Activated T-cell treated with anti-CD3 and anti-CD28 coated beads for 24 hours (primary cell): ENCODE results near the gene FHIT.
A peak's percentile ranks its signal among the peaks of the same experiment; 100 is the strongest.

Experiments
- DNase-seq: peaks from one replicate; pipeline ENCODE4 v3.0.0-alpha.2; 2020; ENCODE audit warnings: low read depth

The FHIT gene

GRCh38 chr3:60102154-60102553, 1149.1 kb downstream of the FHIT start:
- DNase-seq, result no peak

- no peak for DNase-seq
These were observed 1149.6 kb downstream of the FHIT start for GRCh38 chr3:60101621-60102020.

DNA sequence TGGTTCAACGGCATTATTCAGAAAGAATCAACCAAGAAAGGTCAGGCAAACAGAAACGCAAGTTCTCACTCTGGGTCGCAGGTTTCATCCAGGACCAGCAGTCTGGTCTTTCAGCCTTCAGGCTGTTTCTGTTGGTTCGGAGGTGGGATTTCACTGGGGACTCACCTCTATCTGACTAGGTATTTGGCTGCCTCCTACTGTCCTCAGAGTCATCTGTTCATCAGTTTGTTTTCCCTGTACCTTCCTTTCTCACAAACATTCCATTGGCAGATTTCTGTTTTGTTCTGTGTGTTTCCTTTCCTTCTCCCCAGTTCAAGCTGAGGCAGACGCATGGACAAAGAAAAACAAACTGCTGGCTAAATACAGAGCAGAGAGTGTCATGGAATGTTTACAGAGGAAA, 1154.8 kb downstream of the FHIT start:
- DNase-seq, result no peak

DNA sequence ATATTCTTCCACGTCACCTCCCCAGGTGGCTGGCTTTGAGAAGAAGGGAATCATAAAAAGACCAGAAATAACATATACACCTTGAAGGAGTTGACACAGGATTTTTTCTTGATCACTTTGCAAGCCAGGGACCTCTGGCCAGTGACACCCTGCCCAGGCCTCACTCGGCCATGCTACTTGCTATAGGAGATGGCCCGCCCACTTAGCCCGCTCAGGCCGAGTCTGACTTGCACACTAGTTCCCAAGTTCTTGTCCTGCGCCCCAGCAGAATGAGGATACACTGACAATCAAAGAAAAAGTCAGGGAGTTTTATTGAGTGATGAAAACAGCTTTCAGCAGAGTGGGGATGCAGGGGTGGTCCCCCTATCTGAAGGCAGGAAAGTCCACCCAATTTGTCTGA, 1155.3 kb downstream of the FHIT start:
- DNase-seq, result no peak

DNA sequence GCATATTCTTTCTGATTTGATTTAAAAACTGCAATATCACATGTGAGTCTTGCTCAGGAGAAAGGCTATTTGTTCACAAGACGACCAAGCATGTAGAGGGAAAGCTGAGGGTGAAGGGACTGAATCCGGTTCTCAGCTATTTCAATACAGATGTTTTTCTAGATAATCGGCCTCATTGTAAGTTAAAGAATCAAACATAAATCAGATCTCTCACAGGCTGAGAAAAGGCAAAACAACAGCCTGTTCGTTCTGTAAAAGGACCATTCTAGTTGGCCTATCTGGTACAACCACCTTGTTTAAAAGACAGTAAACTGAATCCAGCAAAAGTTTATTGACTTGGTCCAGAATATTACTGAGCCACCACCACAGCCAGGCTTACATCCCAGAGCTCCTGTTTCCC, 1155.7 kb downstream of the FHIT start:
- DNase-seq, result no peak

GRCh38 chr3:60094392-60094947, 1156.8 kb downstream of the FHIT start:
- DNase-seq, result no peak

DNA sequence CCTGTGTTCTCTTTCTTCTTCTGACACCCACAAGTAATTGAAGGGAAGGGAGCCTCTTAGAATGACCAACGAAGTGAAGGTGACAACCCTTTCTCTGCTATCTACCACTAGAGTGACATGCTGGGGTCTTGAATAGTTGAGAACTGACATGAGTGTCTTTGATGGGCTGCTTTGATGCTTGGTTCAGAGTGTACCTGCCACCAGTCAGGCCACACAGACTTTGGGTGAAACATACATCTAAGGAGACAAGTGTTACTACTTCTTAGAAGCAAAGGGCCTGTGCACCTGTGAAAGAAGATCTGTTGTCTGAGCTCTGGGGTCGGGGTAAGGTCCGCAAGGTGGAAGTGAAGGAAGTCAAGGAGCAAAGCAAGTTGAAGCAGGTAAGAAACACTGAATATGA, 1160.7 kb downstream of the FHIT start:
- no peak for DNase-seq

DNA sequence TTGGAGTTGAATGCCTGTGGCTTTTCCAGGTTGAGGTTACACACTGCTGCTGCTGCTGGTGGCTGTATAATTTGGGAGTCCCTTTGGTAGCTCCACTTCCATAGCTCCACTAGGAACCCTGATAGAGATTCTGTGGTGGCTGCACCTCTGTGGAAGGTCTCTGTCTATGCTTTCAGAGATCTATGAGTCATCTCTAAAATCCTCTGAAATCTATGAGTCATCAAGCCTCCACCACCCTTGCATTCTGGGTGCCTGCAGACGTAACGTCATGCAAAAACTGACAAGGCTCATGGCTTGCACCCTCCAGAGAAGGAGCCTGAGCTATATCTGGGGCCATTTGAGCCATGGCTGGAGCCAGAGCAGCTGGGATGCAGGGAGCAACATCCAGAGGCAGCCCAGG, 1164.4 kb downstream of the FHIT start:
- peak; percentile 32 for DNase-seq

DNA sequence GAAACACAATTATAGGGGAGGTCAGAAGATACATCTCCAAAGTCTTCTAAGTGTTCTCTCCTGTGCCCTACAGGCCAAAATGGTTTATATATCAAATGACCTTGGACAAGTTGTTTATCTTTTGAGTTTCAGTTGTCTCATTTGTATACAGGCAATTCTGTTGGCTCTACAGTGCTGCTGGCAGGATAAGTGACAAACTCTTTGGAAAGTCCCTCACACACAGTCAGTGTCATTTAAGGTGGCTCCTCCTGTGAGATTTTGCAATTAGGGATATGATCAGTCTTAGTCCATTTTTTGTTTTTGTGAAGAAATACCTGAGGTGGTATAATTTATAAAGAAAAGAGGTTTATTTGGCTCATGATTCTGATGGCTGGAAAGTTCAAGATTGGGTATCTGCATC, 1165.6 kb downstream of the FHIT start:
- no peak for DNase-seq

- DNase-seq, result no peak
These were observed 1169.7 kb downstream of the FHIT start for GRCh38 chr3:60081381-60082095.

- no peak for DNase-seq
These were observed 1170.6 kb downstream of the FHIT start for GRCh38 chr3:60080648-60081047.

DNA sequence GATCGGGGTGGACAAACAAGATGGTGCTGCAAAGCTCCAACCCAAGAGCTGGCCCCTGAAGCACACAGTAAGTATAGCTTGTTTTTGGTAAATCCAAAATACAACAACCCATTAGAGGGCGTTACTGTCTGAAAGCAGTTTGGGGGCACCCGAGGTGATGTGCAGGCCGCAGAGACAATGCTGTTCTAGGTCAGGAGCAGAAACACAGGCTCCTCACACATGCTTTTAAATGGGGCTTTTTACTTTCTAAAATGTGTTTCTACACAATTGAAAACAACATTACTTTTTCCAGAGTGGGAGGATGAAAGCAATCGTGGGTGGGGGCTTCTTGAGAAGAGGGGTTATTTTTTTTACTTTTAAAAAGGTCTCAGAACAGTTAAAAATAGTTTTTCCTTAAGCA, 1172.2 kb downstream of the FHIT start:
- DNase-seq, result peak; percentile 40

- no peak for DNase-seq
These were observed 1174.9 kb downstream of the FHIT start for GRCh38 chr3:60076331-60076730.

GRCh38 chr3:60073942-60074341, 1177.3 kb downstream of the FHIT start:
- no peak for DNase-seq

DNA sequence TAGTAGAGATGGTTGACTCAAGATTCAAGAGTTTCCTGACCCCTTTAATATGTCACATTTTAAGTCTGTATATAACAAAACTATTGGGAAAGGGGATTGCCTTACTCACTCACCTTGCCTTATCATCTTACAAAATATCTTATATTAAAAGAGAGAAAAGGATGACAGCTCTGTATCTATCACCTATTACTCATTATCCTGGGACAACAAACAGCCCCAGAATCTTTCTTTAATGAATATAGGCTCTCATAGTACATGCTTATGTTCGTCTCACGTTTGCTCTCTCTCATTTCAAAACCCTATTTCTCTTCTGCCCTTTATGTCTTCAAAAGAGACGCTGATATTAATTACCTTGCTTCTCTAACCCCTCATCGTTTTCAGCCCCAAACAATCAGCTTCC, 1178.0 kb downstream of the FHIT start:
- no peak for DNase-seq

GRCh38 chr3:60070366-60070765, 1180.9 kb downstream of the FHIT start:
- DNase-seq, result no peak

DNA sequence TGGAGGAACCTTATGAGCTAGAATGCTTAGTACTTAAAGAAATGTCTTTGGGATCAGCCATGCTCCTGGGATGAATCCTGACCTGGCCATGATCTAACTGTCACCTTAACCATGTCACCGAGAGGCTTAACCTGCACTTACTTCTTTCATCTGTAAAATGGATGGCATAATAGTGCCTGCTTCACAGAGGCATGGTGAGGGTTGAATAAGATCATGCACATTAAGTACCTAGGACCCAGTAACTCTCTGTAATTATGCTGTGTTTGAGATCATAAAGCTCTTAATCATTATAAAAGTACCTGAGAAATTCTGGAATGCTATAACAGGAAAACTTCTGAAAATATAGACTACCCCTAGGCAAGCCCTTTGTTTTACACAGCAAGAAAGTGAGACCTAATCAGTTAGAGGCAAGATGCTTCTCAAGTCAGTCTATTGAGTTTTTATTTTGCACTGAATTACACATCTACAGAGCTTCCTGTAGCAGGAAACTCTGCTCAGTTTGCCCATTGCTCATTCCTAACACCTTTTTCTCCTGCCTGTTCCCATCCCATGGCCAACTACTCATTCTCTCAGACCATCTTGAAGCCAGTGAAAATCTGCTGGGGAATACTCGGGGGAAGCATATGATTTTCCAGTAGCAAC, 1185.9 kb downstream of the FHIT start:
- DNase-seq, result no peak

DNA sequence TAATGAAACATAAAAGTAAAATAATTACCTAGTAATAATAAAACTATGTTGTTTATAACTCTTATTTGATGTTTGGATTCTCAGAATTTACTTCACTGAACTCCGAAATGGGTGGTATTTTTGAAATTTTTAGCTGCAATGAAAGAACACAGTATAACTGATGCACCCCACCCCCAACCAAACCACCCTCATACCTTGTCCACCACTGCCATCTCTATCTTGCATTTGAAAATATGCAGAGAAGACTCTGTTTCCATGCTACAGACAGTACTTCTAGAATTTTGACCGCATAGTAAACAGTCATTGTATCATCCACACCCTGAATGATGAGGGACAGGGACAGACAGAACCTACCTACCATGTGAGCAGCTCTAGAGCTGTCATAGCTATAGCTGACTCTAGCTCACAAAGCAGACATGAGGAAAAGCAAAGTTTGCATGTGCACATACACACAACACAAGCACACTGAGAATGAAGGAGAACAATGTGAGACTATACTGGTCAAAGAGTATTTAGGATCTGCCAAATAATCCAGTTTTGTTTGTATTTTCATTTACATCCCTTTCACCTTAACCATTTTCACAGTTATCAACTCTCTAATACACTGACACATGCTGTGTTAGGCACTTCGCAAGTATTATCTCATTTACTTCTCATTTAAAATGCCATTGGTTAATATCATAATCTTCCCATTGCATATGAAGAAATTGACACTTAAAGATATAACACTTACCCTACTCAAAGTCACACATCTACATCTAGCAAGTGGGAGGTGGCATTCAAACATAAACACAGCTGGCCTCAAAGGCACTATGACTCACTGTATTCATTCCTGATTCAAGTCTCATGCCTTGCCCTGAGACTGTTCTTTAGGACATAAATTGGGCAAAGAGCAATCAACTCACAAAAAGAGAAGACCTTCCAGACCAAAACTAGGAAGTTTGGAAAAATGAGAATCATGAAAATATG, 1186.8 kb downstream of the FHIT start:
- no peak for DNase-seq

- no peak for DNase-seq
These were observed 1194.8 kb downstream of the FHIT start for GRCh38 chr3:60056404-60056803.

DNA sequence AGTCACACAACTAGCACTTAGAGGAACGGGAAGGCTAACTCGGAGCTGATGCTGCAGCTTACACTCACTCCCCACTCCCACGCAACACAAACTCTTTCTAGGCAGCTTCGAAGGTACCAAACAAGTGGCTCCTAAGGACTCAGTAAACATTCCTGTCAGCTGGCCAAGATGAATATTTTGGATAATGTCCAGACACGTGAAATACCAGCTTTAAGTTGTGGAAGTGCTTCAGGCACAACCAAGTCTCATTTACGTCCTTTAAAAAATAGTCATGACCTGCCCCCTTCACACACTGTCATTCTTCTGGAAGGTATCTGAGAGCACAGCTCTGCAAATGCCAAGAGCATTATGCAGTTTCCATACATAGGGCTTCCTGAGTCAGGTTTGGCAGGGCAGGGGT, 1195.5 kb downstream of the FHIT start:
- no peak for DNase-seq

GRCh38 chr3:60053526-60054265, 1197.6 kb downstream of the FHIT start:
- peak; percentile 47 for DNase-seq

- DNase-seq, result no peak
These were observed 1202.8 kb downstream of the FHIT start for GRCh38 chr3:60048447-60048848.
